Spleen (tissue), 7 donors: Measurements from ENCODE around the gene POMP.
A peak's percentile ranks its signal among the peaks of the same experiment; 100 is the strongest.

Experiments
- POLR2A ChIP-seq, 3 donors: fragments of 450-650 bp; IDR thresholded peaks; one replicate each; pipeline ENCODE4 v1.5.1; 2017; ENCODE audit warnings: antibody characterized with exemption in 3 of 3, mild to moderate bottlenecking in 1 of 3
- POLR2AphosphoS5 ChIP-seq, 3 donors: sonication (generic); formaldehyde crosslinking; IDR thresholded peaks; one replicate each; pipeline ENCODE4 v1.5.1; 2017; ENCODE audit warnings: antibody characterized with exemption in 3 of 3
- TF ChIP-seq, protein P1 (sequence below), 11 experiments: fragments of 200-600 bp in 7 of 11; fragments of 450-650 bp in 4 of 11; sonication (generic) in 4 of 11; IDR thresholded peaks in 8 of 11; conservative IDR thresholded peaks in 3 of 11; 1 replicate in 7 of 11; 2 replicates in 4 of 11; pipeline versions ENCODE4 v1.4.0 to v1.8.0; 2016 to 2021; ENCODE audit warnings: antibody characterized with exemption in 11 of 11, inconsistent platforms in 4 of 11, mild to moderate bottlenecking in 1 of 11
- donor health status: DM: no; HTN: no; CAD: no; lungs with moderate emphysema.
- donor health status: DM: no; HTN: no; CAD: no.
- donor health status: DM: no; HTN: no; CAD: no.

DNA sequence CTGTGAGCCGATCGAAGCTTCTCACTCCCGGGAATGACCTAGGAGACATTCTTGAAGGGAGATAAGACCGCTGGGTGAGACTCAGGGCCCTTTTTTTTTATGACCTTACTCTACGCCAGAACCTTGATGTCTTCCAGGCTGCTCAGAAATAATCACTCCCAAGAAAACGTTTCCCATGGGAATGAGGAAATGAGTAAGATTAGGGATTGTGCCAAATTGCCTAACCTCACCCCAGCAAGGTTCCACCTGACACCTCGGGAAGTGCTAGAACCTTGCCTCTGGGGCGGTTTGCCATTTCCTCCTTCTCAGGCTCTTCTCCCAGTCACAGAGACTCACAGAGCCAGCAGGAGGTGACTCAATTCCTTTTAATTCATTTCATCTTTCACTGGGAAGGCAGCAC, 57.6 kb downstream of the POMP start:
- TF ChIP-seq, protein P1, sequence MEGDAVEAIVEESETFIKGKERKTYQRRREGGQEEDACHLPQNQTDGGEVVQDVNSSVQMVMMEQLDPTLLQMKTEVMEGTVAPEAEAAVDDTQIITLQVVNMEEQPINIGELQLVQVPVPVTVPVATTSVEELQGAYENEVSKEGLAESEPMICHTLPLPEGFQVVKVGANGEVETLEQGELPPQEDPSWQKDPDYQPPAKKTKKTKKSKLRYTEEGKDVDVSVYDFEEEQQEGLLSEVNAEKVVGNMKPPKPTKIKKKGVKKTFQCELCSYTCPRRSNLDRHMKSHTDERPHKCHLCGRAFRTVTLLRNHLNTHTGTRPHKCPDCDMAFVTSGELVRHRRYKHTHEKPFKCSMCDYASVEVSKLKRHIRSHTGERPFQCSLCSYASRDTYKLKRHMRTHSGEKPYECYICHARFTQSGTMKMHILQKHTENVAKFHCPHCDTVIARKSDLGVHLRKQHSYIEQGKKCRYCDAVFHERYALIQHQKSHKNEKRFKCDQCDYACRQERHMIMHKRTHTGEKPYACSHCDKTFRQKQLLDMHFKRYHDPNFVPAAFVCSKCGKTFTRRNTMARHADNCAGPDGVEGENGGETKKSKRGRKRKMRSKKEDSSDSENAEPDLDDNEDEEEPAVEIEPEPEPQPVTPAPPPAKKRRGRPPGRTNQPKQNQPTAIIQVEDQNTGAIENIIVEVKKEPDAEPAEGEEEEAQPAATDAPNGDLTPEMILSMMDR (IDR thresholded peaks at IDR 0.05 in 8 of 11, conservative IDR thresholded peaks at IDR 0.05 in 3 of 11), result no peak
- TF ChIP-seq POLR2A (IDR thresholded peaks at IDR 0.05) (no peak), POLR2AphosphoS5 (IDR thresholded peaks at IDR 0.05) (peak in 1 of 3 donors; percentile 9)
